ENCODE measurements around the gene LRFN4. TPM values are rescaled to one million over a fixed set of nuclear protein-coding genes. Genes with fewer than 3 reads are reported as not detected.
A peak's percentile ranks its signal among the peaks of the same experiment; 100 is the strongest.

LRFN4 gene
- total and polyA plus RNA-seq, 10 of the 15 experiments (the other 5 are each of a cell fraction or from before 2014, with no cell fraction given), result 0.03 to 43.8 (median 4.9) TPM

DNA sequence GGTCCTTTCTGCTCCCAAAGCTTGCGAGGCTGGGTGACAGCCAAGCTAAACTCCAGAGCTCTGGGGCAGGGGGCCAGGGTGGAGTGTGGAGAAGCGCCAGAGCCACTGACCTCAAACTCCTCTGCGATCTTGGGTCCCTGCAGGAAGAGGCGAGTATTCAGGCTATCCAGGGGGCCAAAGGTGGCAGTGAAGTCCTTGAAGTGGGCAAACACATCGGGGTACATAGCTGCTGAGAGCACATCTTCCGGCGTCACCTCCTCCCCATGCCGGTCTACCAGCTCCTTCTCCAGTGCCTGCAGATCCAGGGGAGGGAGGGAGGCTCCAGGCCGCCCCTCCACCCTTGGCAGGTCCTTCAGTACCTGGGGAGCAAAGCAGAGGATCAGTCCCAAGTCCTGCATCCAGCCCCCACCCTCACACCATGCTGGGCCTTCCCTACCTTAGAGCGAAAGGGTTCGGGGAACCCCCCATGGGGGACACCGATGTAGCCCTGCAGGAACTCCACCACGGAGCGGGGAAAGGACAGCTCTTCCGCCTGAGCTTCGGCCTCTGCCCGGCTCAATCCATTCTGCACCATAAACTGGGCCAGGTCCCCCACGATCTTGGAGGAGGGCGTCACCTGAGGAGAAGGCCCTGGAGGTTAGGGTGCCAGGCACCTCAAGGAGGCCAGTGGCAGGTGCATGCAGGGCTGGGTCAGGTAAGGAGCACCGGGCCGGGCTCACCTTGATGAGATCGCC, 7.2 kb upstream of the LRFN4 start:
- in situ Hi-C loops (cut with MboI), result no loop called here

DNA sequence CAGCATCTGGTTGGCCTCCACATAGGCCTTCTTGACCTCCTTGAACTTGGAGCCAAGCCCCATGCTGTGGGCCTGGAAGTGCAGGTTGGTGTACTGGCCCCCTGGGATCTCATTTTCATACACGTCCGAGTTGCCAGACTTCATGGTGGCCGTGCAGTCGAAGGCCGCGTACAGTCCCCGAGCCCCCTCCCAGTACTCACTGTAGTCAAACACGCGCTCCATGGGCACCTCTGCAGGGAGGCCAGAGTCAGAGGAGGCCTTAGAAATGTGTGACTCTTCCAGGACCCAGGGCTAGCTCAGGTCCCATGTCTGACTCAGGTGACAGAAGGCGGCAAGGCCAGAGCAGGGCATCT, 6.7 kb upstream of the LRFN4 start:
- no peak overlapping the region for H3K4me3 ChIP-seq
- DNase-seq (ENCODE audit: low read depth, low spot score), result no peak
- 92% methylated on average over 10 of the region's 10 CpGs for WGBS (ENCODE audit: insufficient coverage, insufficient replicate concordance, low lambda C conversion rate, missing lambda C conversion rate)
- no peak for TF ChIP-seq HCFC1 (IDR thresholded peaks at IDR 0.05; ENCODE audit: low read length)
- no peak for TF ChIP-seq CBX3 (IDR thresholded peaks at IDR 0.05; ENCODE audit: borderline replicate concordance, low read depth)
- TF ChIP-seq, protein P1, sequence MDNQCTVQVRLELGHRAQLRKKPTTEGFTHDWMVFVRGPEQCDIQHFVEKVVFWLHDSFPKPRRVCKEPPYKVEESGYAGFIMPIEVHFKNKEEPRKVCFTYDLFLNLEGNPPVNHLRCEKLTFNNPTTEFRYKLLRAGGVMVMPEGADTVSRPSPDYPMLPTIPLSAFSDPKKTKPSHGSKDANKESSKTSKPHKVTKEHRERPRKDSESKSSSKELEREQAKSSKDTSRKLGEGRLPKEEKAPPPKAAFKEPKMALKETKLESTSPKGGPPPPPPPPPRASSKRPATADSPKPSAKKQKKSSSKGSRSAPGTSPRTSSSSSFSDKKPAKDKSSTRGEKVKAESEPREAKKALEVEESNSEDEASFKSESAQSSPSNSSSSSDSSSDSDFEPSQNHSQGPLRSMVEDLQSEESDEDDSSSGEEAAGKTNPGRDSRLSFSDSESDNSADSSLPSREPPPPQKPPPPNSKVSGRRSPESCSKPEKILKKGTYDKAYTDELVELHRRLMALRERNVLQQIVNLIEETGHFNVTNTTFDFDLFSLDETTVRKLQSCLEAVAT (IDR thresholded peaks at IDR 0.05), result no peak
- no peak for TF ChIP-seq SREBF2 (IDR thresholded peaks at IDR 0.05; ENCODE audit: low read length)
- no peak for TF ChIP-seq CHD2 (IDR thresholded peaks at IDR 0.05; ENCODE audit: borderline replicate concordance, low read depth, low read length)
- no peak for TF ChIP-seq ZNF207 (IDR thresholded peaks at IDR 0.05; ENCODE audit: borderline replicate concordance)
- no peak for TF ChIP-seq CBX5 (IDR thresholded peaks at IDR 0.05; ENCODE audit: low read depth)
- H3K27ac ChIP-seq (ENCODE audit: control insufficient read depth, insufficient read depth), result no peak overlapping the region
- H4K20me1 ChIP-seq (ENCODE audit: control insufficient read depth, insufficient read depth), result no peaks in the 10 kb centered on the region
- ChIA-PET RAD21 (ENCODE audit: unreplicated experiment) (no interaction called here), CTCF (interaction anchor here (0.9 kb wide), 1 partner anchor 173 kb away, joined by 4 read pairs; the partner anchor contains the start of gene RBM4B), POLR2A (no interaction called here), SMC1A (ENCODE audit: uncharacterized antibody, unreplicated experiment) (no interaction called here)
- no peaks in the 10 kb centered on the region for H3K27me3 ChIP-seq (replicated peaks in 1 of 2; ENCODE audit: control insufficient read depth in 2 of 2, insufficient read depth in 2 of 2, low read length in 1 of 2)
- H3K4me2 ChIP-seq (ENCODE audit: control insufficient read depth, insufficient read depth), result no peak overlapping the region
- no peaks in the 10 kb centered on the region for H3K9me3 ChIP-seq (replicated peaks; ENCODE audit: control insufficient read depth, insufficient read depth, low read length)
- H2AFZ ChIP-seq (ENCODE audit: control insufficient read depth, low read depth, low read length), result no peak overlapping the region
- FAIRE-seq, result no peak
- no peaks in the 10 kb centered on the region for H3K79me2 ChIP-seq (ENCODE audit: control insufficient read depth, insufficient read depth, low read length)
- intact Hi-C loops (cut with micrococcal nuclease; ENCODE audit: unreplicated experiment), result no loop called here
- no peak overlapping the region for H3K9ac ChIP-seq (ENCODE audit: control insufficient read depth, insufficient read depth, low read length)
- H3K4me1 ChIP-seq (ENCODE audit: control insufficient read depth, insufficient read depth, low read length), result no peaks in the 10 kb centered on the region
- in situ Hi-C loops (cut with MboI), result no loop called here
- BruUV-seq (replicated peaks), result no TSS peak
- ATAC-seq, result no peak
- H3K36me3 ChIP-seq (ENCODE audit: control insufficient read depth in 2 of 2, insufficient read depth in 2 of 2, low read length in 1 of 2), result peaks cover 0 to 4% of the 10 kb centered on the region in 2 experiments; a peak in 2 of 4 replicates

More for the DNA sequence above, 7.2 kb upstream of the LRFN4 start:
- ChIA-PET POLR2A (no interaction called here), CTCF (no interaction called here), SMC1A (ENCODE audit: uncharacterized antibody, unreplicated experiment) (no interaction called here), RAD21 (ENCODE audit: unreplicated experiment) (no interaction called here)
- Histone ChIP-seq H3K9ac (ENCODE audit: control insufficient read depth, insufficient read depth, low read length) (no peak overlapping the region), H3K27ac (ENCODE audit: control insufficient read depth, insufficient read depth) (no peak overlapping the region), H3K27me3 (replicated peaks in 1 of 2; ENCODE audit: control insufficient read depth in 2 of 2, insufficient read depth in 2 of 2, low read length in 1 of 2) (no peaks in the 10 kb centered on the region), H3K9me3 (replicated peaks; ENCODE audit: control insufficient read depth, insufficient read depth, low read length) (no peaks in the 10 kb centered on the region), H3K4me3 (no peak overlapping the region), H4K20me1 (ENCODE audit: control insufficient read depth, insufficient read depth) (no peaks in the 10 kb centered on the region), H3K36me3 (ENCODE audit: control insufficient read depth in 2 of 2, insufficient read depth in 2 of 2, low read length in 1 of 2) (peaks cover 0 to 4% of the 10 kb centered on the region in 2 experiments; a peak in 2 of 4 replicates), H2AFZ (ENCODE audit: control insufficient read depth, low read depth, low read length) (no peak overlapping the region), H3K79me2 (ENCODE audit: control insufficient read depth, insufficient read depth, low read length) (peaks cover 1% of the 10 kb centered on the region), H3K4me2 (ENCODE audit: control insufficient read depth, insufficient read depth) (no peak overlapping the region), H3K4me1 (ENCODE audit: control insufficient read depth, insufficient read depth, low read length) (peaks cover under 1% of the 10 kb centered on the region; the same call in 1 of the 2 replicates)
- TF ChIP-seq MYC (IDR thresholded peaks at IDR 0.05; ENCODE audit: insufficient read depth, insufficient read length, insufficient replicate concordance, low read length, severe bottlenecking), result no peak
- no peak for TF ChIP-seq SRF (IDR thresholded peaks at IDR 0.05; ENCODE audit: low read depth in 2 of 2, low read length in 2 of 2)
- TF ChIP-seq SREBF1 (IDR thresholded peaks at IDR 0.05; ENCODE audit: low read length), result no peak
- no peak for TF ChIP-seq PML (IDR thresholded peaks at IDR 0.05; ENCODE audit: low read length)
- no peak for TF ChIP-seq ZNF384 (IDR thresholded peaks at IDR 0.05; ENCODE audit: borderline replicate concordance, low read depth, low read length)
- TF ChIP-seq POLR2A (IDR thresholded peaks at IDR 0.05; ENCODE audit: low read depth, low read length), result peak; percentile 19; the same call in 1 of the 2 replicates
- TF ChIP-seq, protein P2, sequence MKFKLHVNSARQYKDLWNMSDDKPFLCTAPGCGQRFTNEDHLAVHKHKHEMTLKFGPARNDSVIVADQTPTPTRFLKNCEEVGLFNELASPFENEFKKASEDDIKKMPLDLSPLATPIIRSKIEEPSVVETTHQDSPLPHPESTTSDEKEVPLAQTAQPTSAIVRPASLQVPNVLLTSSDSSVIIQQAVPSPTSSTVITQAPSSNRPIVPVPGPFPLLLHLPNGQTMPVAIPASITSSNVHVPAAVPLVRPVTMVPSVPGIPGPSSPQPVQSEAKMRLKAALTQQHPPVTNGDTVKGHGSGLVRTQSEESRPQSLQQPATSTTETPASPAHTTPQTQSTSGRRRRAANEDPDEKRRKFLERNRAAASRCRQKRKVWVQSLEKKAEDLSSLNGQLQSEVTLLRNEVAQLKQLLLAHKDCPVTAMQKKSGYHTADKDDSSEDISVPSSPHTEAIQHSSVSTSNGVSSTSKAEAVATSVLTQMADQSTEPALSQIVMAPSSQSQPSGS (IDR thresholded peaks at IDR 0.05; ENCODE audit: low read length), result no peak
- ATAC-seq, result no peak
- no peak for DNase-seq (ENCODE audit: low read depth, low spot score)
- WGBS (ENCODE audit: insufficient coverage, insufficient replicate concordance, low lambda C conversion rate, missing lambda C conversion rate), result 93% methylated on average over 22 of the region's 22 CpGs
- no peak for FAIRE-seq
- intact Hi-C loops (cut with micrococcal nuclease; ENCODE audit: unreplicated experiment), result no loop called here
- BruUV-seq (replicated peaks), result no TSS peak
